H9 (cell line): ENCODE results near the gene ZNF217. TPM values are rescaled to one million over a fixed set of nuclear protein-coding genes. Genes with fewer than 3 reads are reported as not detected.
"Not testable (repeated sequence)": the region's sequence is repeated elsewhere in the genome, so short reads cannot be mapped to it uniquely, and the experiment has no call there.

Source experiments
- DNase-seq: peaks from one replicate; pipeline ENCODE4 v3.0.0-alpha.2; 2017
- H2AFZ ChIP-seq: one replicate; pipeline ENCODE4 v1.6.1; 2013; ENCODE audit warnings: mild to moderate bottlenecking, low read length, control low read depth, moderate library complexity
- H2AK5ac ChIP-seq: 2 replicates; pipeline ENCODE4 v1.6.1; 2013; ENCODE audit warnings: low read length, control low read depth, mixed read lengths; ENCODE audit not compliant: insufficient read length
- H2BK120ac ChIP-seq: one replicate; pipeline ENCODE4 v1.6.1; 2013; ENCODE audit warnings: low read depth, mild to moderate bottlenecking, low read length, control low read depth, inconsistent platforms; ENCODE audit not compliant: poor library complexity, severe bottlenecking
- H2BK12ac ChIP-seq: 2 replicates; pipeline ENCODE4 v1.6.1; 2013; ENCODE audit warnings: low read length, control low read depth, mixed read lengths, low read depth; ENCODE audit not compliant: insufficient read length
- H2BK15ac ChIP-seq: 2 replicates; pipeline ENCODE4 v1.6.1; 2013; ENCODE audit warnings: low read depth, low read length, control low read depth
- H2BK20ac ChIP-seq: one replicate; pipeline ENCODE4 v1.6.1; 2013; ENCODE audit warnings: low read depth, mild to moderate bottlenecking, low read length, control low read depth, inconsistent platforms; ENCODE audit not compliant: poor library complexity, severe bottlenecking
- H2BK5ac ChIP-seq: 2 replicates; pipeline ENCODE4 v1.6.1; 2013; ENCODE audit warnings: low read length, control low read depth, mixed read lengths; ENCODE audit not compliant: insufficient read length
- H3K14ac ChIP-seq: 2 replicates; pipeline ENCODE4 v1.6.1; 2013; ENCODE audit warnings: low read length, control low read depth; ENCODE audit not compliant: insufficient read depth
- H3K18ac ChIP-seq: 2 replicates; pipeline ENCODE4 v1.6.1; 2013; ENCODE audit warnings: low read depth, mild to moderate bottlenecking, mixed read lengths, low read length, control low read depth; ENCODE audit not compliant: insufficient read length
- H3K23ac ChIP-seq: 2 replicates; pipeline ENCODE4 v1.6.1; 2013; ENCODE audit warnings: low read length, control low read depth, mixed read lengths, low read depth; ENCODE audit not compliant: insufficient read length
- H3K23me2 ChIP-seq: 2 replicates; pipeline ENCODE4 v1.6.1; 2013; ENCODE audit warnings: low read depth, mild to moderate bottlenecking, mixed read lengths, low read length, control low read depth; ENCODE audit not compliant: insufficient read length, poor library complexity, severe bottlenecking
- H3K27ac ChIP-seq: 2 replicates; pipeline ENCODE4 v1.5.1; 2013; ENCODE audit warnings: low read length, control low read depth, mixed read lengths, low read depth; ENCODE audit not compliant: insufficient read length
- H3K27me3 ChIP-seq: 2 replicates; pipeline ENCODE4 v1.6.1; 2013; ENCODE audit warnings: low read length, control low read depth, inconsistent platforms; ENCODE audit not compliant: insufficient read depth
- H3K4ac ChIP-seq: 2 replicates; pipeline ENCODE4 v1.6.1; 2013; ENCODE audit warnings: low read depth, mild to moderate bottlenecking, control low read depth, inconsistent platforms, low read length, moderate library complexity
- H3K4me1 ChIP-seq: 2 replicates; pipeline ENCODE4 v1.6.1; 2013; ENCODE audit warnings: low read length, control low read depth, inconsistent platforms; ENCODE audit not compliant: insufficient read depth
- H3K4me2 ChIP-seq: 2 replicates; pipeline ENCODE4 v1.6.1; 2013; ENCODE audit warnings: low read length, control low read depth, mixed read lengths; ENCODE audit not compliant: insufficient read length, insufficient read depth
- H3K56ac ChIP-seq: 2 replicates; pipeline ENCODE4 v1.6.1; 2013; ENCODE audit warnings: low read depth, mild to moderate bottlenecking, mixed read lengths, low read length, control low read depth; ENCODE audit not compliant: insufficient read length
- H3K79me1 ChIP-seq: 2 replicates; pipeline ENCODE4 v1.6.1; 2013; ENCODE audit warnings: low read depth, mild to moderate bottlenecking, moderate library complexity, low read length, control low read depth, inconsistent platforms; ENCODE audit not compliant: insufficient read depth, poor library complexity, severe bottlenecking
- H3K79me2 ChIP-seq: 2 replicates; pipeline ENCODE4 v1.6.1; 2013; ENCODE audit warnings: low read length, control low read depth, inconsistent platforms; ENCODE audit not compliant: insufficient read depth
- H3K9ac ChIP-seq: 2 replicates; pipeline ENCODE4 v1.6.1; 2013; ENCODE audit warnings: low read length, control low read depth, mixed read lengths; ENCODE audit not compliant: insufficient read length; ENCODE audit errors: extremely low read depth
- H3K9me3 ChIP-seq: one replicate; pipeline ENCODE4 v1.6.1; 2013; ENCODE audit warnings: low read depth, low read length, inconsistent platforms; ENCODE audit not compliant: control insufficient read depth
- H3T11ph ChIP-seq: one replicate; pipeline ENCODE4 v1.6.1; 2013; ENCODE audit warnings: mild to moderate bottlenecking, low read length, control low read depth, inconsistent platforms
- H4K20me1 ChIP-seq: one replicate; pipeline ENCODE4 v1.6.1; 2013; ENCODE audit not compliant: control insufficient read depth, insufficient read length, insufficient read depth
- H4K5ac ChIP-seq: 2 replicates; pipeline ENCODE4 v1.6.1; 2013; ENCODE audit warnings: low read depth, mild to moderate bottlenecking, mixed read lengths, low read length, control low read depth; ENCODE audit not compliant: insufficient read length
- H4K8ac ChIP-seq: replicated peaks from 2 replicates; pipeline ENCODE4 v1.6.1; 2013; ENCODE audit warnings: low read length, control low read depth, mixed read lengths, low read depth; ENCODE audit not compliant: insufficient read length
- H4K91ac ChIP-seq: 2 replicates; pipeline ENCODE4 v1.6.1; 2013; ENCODE audit warnings: low read depth, mild to moderate bottlenecking, moderate library complexity, mixed read lengths, low read length, control low read depth; ENCODE audit not compliant: insufficient read length
- H3K27ac Mint-ChIP-seq, 3 experiments: 2 replicates in 2 of 3; 3 replicates in 1 of 3; pipeline ENCODE4 v1.8.0; 2020 to 2021; ENCODE audit warnings: mixed read lengths in 3 of 3, mild to moderate bottlenecking in 1 of 3, moderate library complexity in 1 of 3
- H3K27me3 Mint-ChIP-seq: 2 replicates; pipeline ENCODE4 v1.8.0; 2021; ENCODE audit warnings: low read depth, mild to moderate bottlenecking, moderate library complexity, mixed read lengths
- H3K36me3 Mint-ChIP-seq, 3 experiments: 2 replicates in 2 of 3; 3 replicates in 1 of 3; pipeline ENCODE4 v1.8.0; 2020 to 2021; ENCODE audit warnings: low read depth in 3 of 3, mixed read lengths in 3 of 3; ENCODE audit not compliant: insufficient read depth in 1 of 3
- H3K4me1 Mint-ChIP-seq, 2 experiments: 2 replicates each; pipeline ENCODE4 v1.8.0; 2020; ENCODE audit warnings: mixed read lengths in 2 of 2
- H3K4me3 Mint-ChIP-seq, 2 experiments: 2 replicates in 1 of 2; 3 replicates in 1 of 2; pipeline ENCODE4 v1.8.0; 2020 to 2021; ENCODE audit warnings: mild to moderate bottlenecking in 2 of 2, mixed read lengths in 2 of 2, moderate library complexity in 1 of 2
- H3K9me3 Mint-ChIP-seq, 2 experiments: 2 replicates in 1 of 2; 3 replicates in 1 of 2; pipeline ENCODE4 v1.8.0; 2020; ENCODE audit warnings: mild to moderate bottlenecking in 2 of 2, mixed read lengths in 2 of 2, moderate library complexity in 1 of 2
- CTCF ChIP-seq: fragments of 200-600 bp; sonication (generic); conservative IDR thresholded peaks from 3 replicates; pipeline ENCODE4 v1.8.0; 2021; ENCODE audit warnings: antibody characterized with exemption, mild to moderate bottlenecking
- WGBS: extraction: QIAGEN DNeasy Blood & Tissue Kit; methylation state at CpG from one replicate; pipeline ENCODE4 v1.1.7; 2013; ENCODE audit warnings: missing lambda C conversion rate, low lambda C conversion rate, mixed read lengths; ENCODE audit not compliant: insufficient read length; ENCODE audit errors: extremely low coverage; 5-methylcytosine and 5-hydroxymethylcytosine counted together
- total RNA-seq: library from RNA; stranded (reverse); gene quantifications from 2 replicates; pipeline ENCODE4 v1.2.1, GENCODE V29; 2021

The ZNF217 gene
- total RNA-seq, 1 experiment from 2014 or later, result 82.8 TPM

GRCh38 chr20:53586640-53587039 lies 7.0 kb downstream of the ZNF217 start:
- DNase-seq, result no peak
- no peak overlapping the region for H4K5ac ChIP-seq
- H3K4ac ChIP-seq, result no peak overlapping the region
- no peak overlapping the region for H2AK5ac ChIP-seq
- no peak overlapping the region for H2BK12ac ChIP-seq
- no peaks in the 10 kb centered on the region for H4K20me1 ChIP-seq
- H3K79me1 ChIP-seq, result peaks cover 2% of the 10 kb centered on the region
- no peak overlapping the region for H2BK15ac ChIP-seq
- no peak overlapping the region for H3K4me2 ChIP-seq
- H3T11ph ChIP-seq, result no peak overlapping the region
- H3K14ac ChIP-seq, result no peak overlapping the region
- H3K27me3 Mint-ChIP-seq, result no peaks in the 10 kb centered on the region
- H3K27ac ChIP-seq, result no peak overlapping the region
- H3K9ac ChIP-seq, result no peak overlapping the region
- H2AFZ ChIP-seq, result no peak overlapping the region
- H3K27ac Mint-ChIP-seq, result peak overlapping the region; percentile 77 to 99 (median 84); a peak in 5 of 7 replicates
- H4K8ac ChIP-seq, result no peak overlapping the region
- H4K91ac ChIP-seq, result no peak overlapping the region
- no peaks in the 10 kb centered on the region for H3K9me3 Mint-ChIP-seq
- H3K23me2 ChIP-seq, result no peaks in the 10 kb centered on the region
- no peak for TF ChIP-seq CTCF
- H3K4me1 ChIP-seq, result no peaks in the 10 kb centered on the region; the same call in 1 of the 2 replicates
- H3K23ac ChIP-seq, result no peak overlapping the region
- WGBS, result no CpG with 5 or more reads among the region's 6 CpGs
- H3K4me3 Mint-ChIP-seq, result peak overlapping the region in 1 of 2 experiments; percentile 62; a peak in 2 of 5 replicates
- peaks cover 9 to 17% (median 15%) of the 10 kb centered on the region in 3 experiments for H3K36me3 Mint-ChIP-seq
- no peaks in the 10 kb centered on the region for H3K27me3 ChIP-seq
- H3K56ac ChIP-seq, result no peak overlapping the region
- H2BK20ac ChIP-seq, result no peak overlapping the region
- peaks cover 75 to 76% of the 10 kb centered on the region in 2 experiments for H3K4me1 Mint-ChIP-seq
- peaks cover 41% of the 10 kb centered on the region for H3K79me2 ChIP-seq
- no peaks in the 10 kb centered on the region for H3K9me3 ChIP-seq
- no peak overlapping the region for H2BK120ac ChIP-seq
- no peak overlapping the region for H3K18ac ChIP-seq
- no peak overlapping the region for H2BK5ac ChIP-seq

GRCh38 chr20:53585910-53586309 lies 7.7 kb downstream of the ZNF217 start:
- no CpG with 5 or more reads among the region's 5 CpGs for WGBS
- Mint-ChIP-seq H3K36me3 (peaks cover 12 to 22% (median 22%) of the 10 kb centered on the region in 3 experiments), H3K27ac (peak overlapping the region; percentile 77 to 99 (median 84)), H3K4me1 (peaks cover 69 to 74% of the 10 kb centered on the region in 2 experiments)
- not testable (repeated sequence) for H3K4me3 Mint-ChIP-seq, H3K18ac ChIP-seq, DNase-seq, H3K9ac ChIP-seq, H3K9me3 ChIP-seq, H3K9me3 Mint-ChIP-seq, H3K27me3 Mint-ChIP-seq, H2AFZ ChIP-seq, H2BK5ac ChIP-seq, H3K56ac ChIP-seq, H4K91ac ChIP-seq, H2BK12ac ChIP-seq, H3T11ph ChIP-seq, H3K4ac ChIP-seq, H3K23ac ChIP-seq, H2BK15ac ChIP-seq, H3K14ac ChIP-seq, H3K27ac ChIP-seq, H3K4me1 ChIP-seq, H4K8ac ChIP-seq, H2AK5ac ChIP-seq, H2BK120ac ChIP-seq, H3K79me1 ChIP-seq, H3K27me3 ChIP-seq, H4K20me1 ChIP-seq, H4K5ac ChIP-seq, H2BK20ac ChIP-seq, H3K23me2 ChIP-seq, H3K4me2 ChIP-seq
- H3K79me2 ChIP-seq, result peaks cover 44% of the 10 kb centered on the region
